SK-N-SH (cell line): ENCODE data around the gene SUCNR1.

Source experiments
- CHD2 ChIP-seq: fragments of 150-350 bp; IDR thresholded peaks from 2 replicates; pipeline ENCODE4 v1.6.1; 2018; ENCODE audit warnings: low read length; ENCODE audit not compliant: partially characterized antibody
- EP300 ChIP-seq, 2 experiments: IDR thresholded peaks; 2 replicates each; pipeline versions ENCODE4 v1.4.0 to v1.6.1; 2012; ENCODE audit warnings: borderline replicate concordance in 1 of 2, low read depth in 1 of 2, low read length in 1 of 2
- NFIC ChIP-seq: IDR thresholded peaks from 2 replicates; pipeline ENCODE4 v1.4.0; 2012; ENCODE audit warnings: borderline replicate concordance
- POLR2AphosphoS5 ChIP-seq: IDR thresholded peaks from 2 replicates; pipeline ENCODE4 v1.6.1; 2012; ENCODE audit warnings: low read depth, low read length
- RAD21 ChIP-seq: IDR thresholded peaks from 2 replicates; pipeline ENCODE4 v1.6.1; 2012; ENCODE audit warnings: mild to moderate bottlenecking, low read length
- TF ChIP-seq, protein P1 (sequence below): IDR thresholded peaks from 2 replicates; pipeline ENCODE4 v1.6.1; 2012; ENCODE audit warnings: mild to moderate bottlenecking, low read depth, low read length, moderate library complexity

DNA sequence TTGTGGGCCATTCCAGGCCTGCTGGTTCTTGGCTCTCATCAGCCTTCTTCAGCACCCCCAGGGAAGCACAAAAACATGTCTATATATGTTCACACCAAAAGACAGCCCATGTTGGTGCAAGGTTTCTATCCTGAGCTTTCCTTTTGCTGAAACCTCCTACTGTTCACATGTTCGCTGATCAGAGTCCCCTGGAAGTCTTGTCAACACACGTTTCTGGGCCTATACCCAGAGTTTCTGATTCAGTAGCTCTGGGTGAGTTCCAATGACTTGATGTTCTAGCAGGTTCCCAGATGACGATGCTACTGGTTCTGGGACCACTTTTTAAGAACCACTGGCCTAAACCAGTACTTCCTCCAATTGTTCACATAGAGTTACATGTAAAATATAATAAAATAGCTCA is 46.0 kb downstream of the SUCNR1 start:
- no peak for TF ChIP-seq POLR2AphosphoS5
- no peak for TF ChIP-seq CHD2
- TF ChIP-seq EP300 (IDR thresholded peaks at IDR 0.05; ENCODE audit: borderline replicate concordance in 1 of 2, low read depth in 1 of 2, low read length in 1 of 2), result no peak
- no peak for TF ChIP-seq RAD21
- TF ChIP-seq, protein P1, sequence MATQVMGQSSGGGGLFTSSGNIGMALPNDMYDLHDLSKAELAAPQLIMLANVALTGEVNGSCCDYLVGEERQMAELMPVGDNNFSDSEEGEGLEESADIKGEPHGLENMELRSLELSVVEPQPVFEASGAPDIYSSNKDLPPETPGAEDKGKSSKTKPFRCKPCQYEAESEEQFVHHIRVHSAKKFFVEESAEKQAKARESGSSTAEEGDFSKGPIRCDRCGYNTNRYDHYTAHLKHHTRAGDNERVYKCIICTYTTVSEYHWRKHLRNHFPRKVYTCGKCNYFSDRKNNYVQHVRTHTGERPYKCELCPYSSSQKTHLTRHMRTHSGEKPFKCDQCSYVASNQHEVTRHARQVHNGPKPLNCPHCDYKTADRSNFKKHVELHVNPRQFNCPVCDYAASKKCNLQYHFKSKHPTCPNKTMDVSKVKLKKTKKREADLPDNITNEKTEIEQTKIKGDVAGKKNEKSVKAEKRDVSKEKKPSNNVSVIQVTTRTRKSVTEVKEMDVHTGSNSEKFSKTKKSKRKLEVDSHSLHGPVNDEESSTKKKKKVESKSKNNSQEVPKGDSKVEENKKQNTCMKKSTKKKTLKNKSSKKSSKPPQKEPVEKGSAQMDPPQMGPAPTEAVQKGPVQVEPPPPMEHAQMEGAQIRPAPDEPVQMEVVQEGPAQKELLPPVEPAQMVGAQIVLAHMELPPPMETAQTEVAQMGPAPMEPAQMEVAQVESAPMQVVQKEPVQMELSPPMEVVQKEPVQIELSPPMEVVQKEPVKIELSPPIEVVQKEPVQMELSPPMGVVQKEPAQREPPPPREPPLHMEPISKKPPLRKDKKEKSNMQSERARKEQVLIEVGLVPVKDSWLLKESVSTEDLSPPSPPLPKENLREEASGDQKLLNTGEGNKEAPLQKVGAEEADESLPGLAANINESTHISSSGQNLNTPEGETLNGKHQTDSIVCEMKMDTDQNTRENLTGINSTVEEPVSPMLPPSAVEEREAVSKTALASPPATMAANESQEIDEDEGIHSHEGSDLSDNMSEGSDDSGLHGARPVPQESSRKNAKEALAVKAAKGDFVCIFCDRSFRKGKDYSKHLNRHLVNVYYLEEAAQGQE, result no peak
- TF ChIP-seq NFIC, result no peak
